ENCODE results near the gene KCNQ2. TPM values are rescaled to one million over a fixed set of nuclear protein-coding genes. Genes with fewer than 3 reads are reported as not detected.

Gene KCNQ2
- total and polyA plus RNA-seq, 2 experiments from 2014 or later, result 68.5 to 92.4 TPM

DNA sequence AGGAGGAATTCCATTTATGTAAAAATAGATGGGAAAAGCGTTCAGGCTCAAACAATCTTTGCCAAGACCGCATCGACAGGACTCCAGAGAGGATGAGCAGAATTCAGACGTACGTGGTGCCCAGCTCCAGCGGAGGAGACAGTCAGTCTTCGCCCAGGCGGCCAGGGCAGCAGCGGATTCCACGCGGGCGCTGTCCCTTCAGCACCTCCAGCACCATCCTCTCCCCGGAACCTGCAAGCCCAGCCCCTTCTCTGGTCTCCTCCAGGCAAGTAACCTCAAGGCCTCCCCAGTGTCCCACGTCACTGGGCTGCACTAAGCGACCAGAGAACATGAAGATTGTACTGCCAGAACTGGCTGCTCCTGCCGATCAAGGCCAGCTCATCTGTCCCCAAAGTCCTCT, 2.8 kb upstream of the KCNQ2 start:
- no peak for TF ChIP-seq CREB1 (CRISPR knock-in tag; IDR thresholded peaks at IDR 0.05; ENCODE audit: low read depth)
- TF ChIP-seq, protein P1, sequence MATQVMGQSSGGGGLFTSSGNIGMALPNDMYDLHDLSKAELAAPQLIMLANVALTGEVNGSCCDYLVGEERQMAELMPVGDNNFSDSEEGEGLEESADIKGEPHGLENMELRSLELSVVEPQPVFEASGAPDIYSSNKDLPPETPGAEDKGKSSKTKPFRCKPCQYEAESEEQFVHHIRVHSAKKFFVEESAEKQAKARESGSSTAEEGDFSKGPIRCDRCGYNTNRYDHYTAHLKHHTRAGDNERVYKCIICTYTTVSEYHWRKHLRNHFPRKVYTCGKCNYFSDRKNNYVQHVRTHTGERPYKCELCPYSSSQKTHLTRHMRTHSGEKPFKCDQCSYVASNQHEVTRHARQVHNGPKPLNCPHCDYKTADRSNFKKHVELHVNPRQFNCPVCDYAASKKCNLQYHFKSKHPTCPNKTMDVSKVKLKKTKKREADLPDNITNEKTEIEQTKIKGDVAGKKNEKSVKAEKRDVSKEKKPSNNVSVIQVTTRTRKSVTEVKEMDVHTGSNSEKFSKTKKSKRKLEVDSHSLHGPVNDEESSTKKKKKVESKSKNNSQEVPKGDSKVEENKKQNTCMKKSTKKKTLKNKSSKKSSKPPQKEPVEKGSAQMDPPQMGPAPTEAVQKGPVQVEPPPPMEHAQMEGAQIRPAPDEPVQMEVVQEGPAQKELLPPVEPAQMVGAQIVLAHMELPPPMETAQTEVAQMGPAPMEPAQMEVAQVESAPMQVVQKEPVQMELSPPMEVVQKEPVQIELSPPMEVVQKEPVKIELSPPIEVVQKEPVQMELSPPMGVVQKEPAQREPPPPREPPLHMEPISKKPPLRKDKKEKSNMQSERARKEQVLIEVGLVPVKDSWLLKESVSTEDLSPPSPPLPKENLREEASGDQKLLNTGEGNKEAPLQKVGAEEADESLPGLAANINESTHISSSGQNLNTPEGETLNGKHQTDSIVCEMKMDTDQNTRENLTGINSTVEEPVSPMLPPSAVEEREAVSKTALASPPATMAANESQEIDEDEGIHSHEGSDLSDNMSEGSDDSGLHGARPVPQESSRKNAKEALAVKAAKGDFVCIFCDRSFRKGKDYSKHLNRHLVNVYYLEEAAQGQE (IDR thresholded peaks at IDR 0.05; ENCODE audit: unreplicated experiment), result peak; percentile 85
- TF ChIP-seq POLR2AphosphoS5 (IDR thresholded peaks at IDR 0.05; ENCODE audit: low read depth), result no peak
- no peak for TF ChIP-seq EZH2 (IDR thresholded peaks at IDR 0.05; ENCODE audit: low read depth, unreplicated experiment)
- TF ChIP-seq ZNF331 (CRISPR knock-in tag; IDR thresholded peaks at IDR 0.05; ENCODE audit: low read depth), result no peak
- no peak for TF ChIP-seq JUNB (IDR thresholded peaks at IDR 0.05; ENCODE audit: unreplicated experiment)
- TF ChIP-seq, protein P2, sequence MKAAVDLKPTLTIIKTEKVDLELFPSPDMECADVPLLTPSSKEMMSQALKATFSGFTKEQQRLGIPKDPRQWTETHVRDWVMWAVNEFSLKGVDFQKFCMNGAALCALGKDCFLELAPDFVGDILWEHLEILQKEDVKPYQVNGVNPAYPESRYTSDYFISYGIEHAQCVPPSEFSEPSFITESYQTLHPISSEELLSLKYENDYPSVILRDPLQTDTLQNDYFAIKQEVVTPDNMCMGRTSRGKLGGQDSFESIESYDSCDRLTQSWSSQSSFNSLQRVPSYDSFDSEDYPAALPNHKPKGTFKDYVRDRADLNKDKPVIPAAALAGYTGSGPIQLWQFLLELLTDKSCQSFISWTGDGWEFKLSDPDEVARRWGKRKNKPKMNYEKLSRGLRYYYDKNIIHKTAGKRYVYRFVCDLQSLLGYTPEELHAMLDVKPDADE (IDR thresholded peaks at IDR 0.05), result no peak
- Histone ChIP-seq H3K4me2 (no peak overlapping the region), H3F3A (replicated peaks; ENCODE audit: low read depth) (0 out of 2 replicates have a peak, but pooled peaks cover 4% of the 10 kb centered on the region), H3K9me2 (ENCODE audit: insufficient read depth) (no peaks in the 10 kb centered on the region), H3K79me2 (replicated peaks; ENCODE audit: insufficient read depth) (peaks cover 10% of the 10 kb centered on the region), H2AFZ (no peak overlapping the region), H3K27ac (ENCODE audit: low read depth) (no peak overlapping the region), H3K4me3 (no peak overlapping the region), H4K20me1 (replicated peaks; ENCODE audit: insufficient read depth) (0 out of 2 replicates have a peak, but pooled peaks cover 4% of the 10 kb centered on the region), H3K27me3 (ENCODE audit: insufficient read depth) (no peaks in the 10 kb centered on the region), H3K36me3 (ENCODE audit: insufficient read depth) (no peaks in the 10 kb centered on the region), H3K4me1 (ENCODE audit: insufficient read depth) (peaks cover 13% of the 10 kb centered on the region)
- peaks cover 24% of the 10 kb centered on the region for H3K27me3 Mint-ChIP-seq (ENCODE audit: insufficient read depth, low read depth, poor library complexity)
- no peak overlapping the region; the same call in 2 of the 3 replicates for H3K4me3 Mint-ChIP-seq
- H3K36me3 Mint-ChIP-seq (ENCODE audit: low read depth), result no peaks in the 10 kb centered on the region
- DNase-seq (ENCODE audit: low spot score) (peak; percentile 84), ATAC-seq (peak; percentile 48)
- peaks cover 39% of the 10 kb centered on the region for H3K4me1 Mint-ChIP-seq
- no peak overlapping the region for H3K27ac Mint-ChIP-seq
- no peaks in the 10 kb centered on the region; the same call in 2 of the 3 replicates for H3K9me3 Mint-ChIP-seq

DNA sequence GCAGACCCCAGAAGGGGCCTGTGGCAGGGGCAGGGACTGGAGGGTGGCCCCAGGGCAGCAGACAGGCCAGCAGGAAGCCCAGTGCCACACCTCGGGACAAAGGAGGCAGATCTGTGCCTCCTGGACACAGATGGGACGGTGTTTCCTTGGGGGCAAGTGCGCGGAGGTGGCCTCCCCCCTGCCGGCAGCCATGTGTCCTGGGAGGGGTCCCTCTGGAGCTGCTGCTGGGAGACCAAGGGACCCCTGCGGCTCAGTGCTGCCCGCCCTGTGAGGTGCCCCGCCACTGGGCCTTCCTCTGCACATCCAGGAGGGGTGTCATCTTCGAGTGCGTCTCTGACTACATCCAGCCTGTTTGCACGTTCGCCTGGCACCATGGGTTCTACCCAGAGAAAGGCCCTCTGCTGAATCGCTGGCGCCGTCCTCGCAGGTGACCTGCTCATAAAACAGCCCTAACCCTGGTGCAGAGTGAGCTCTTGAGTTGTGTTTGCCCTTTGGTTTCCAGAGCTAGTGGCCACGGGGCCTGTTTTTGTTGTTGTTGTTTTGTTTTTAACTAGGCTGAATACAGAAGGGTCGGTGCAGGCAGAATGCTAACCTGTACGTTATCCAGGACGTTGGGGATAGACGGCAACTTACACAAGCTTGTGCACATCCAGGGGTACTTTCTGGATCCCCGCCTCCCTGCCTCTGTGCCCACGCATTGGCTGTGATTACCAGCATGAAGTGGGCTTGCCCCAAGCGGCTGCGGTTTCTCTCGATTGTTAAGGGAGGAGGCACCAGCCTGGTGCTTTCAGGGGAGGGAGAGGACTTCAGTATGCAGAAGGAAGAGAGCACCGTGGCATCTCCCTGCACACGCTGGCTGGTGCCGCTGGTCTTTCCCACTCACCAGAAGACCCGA, 1.3 kb upstream of the KCNQ2 start:
- Mint-ChIP-seq H3K9me3 (no peaks in the 10 kb centered on the region; the same call in 2 of the 3 replicates), H3K4me1 (peaks cover 38% of the 10 kb centered on the region), H3K27me3 (ENCODE audit: insufficient read depth, low read depth, poor library complexity) (peaks cover 25% of the 10 kb centered on the region), H3K36me3 (ENCODE audit: low read depth) (no peaks in the 10 kb centered on the region), H3K27ac (no peak overlapping the region), H3K4me3 (peak overlapping the region; percentile 26; the same call in 2 of the 3 replicates)
- no peak for DNase-seq (ENCODE audit: low spot score)
- H3K79me2 ChIP-seq (replicated peaks; ENCODE audit: insufficient read depth), result peaks cover 24% of the 10 kb centered on the region
- H3K27ac ChIP-seq (ENCODE audit: low read depth), result no peak overlapping the region
- no peaks in the 10 kb centered on the region for H3K36me3 ChIP-seq (ENCODE audit: insufficient read depth)
- H3K27me3 ChIP-seq (ENCODE audit: insufficient read depth), result no peaks in the 10 kb centered on the region
- H3K4me2 ChIP-seq, result no peak overlapping the region
- 0 out of 2 replicates have a peak, but pooled peaks cover 4% of the 10 kb centered on the region for H3F3A ChIP-seq (replicated peaks; ENCODE audit: low read depth)
- ATAC-seq, result no peak
- H3K4me1 ChIP-seq (ENCODE audit: insufficient read depth), result peaks cover 13% of the 10 kb centered on the region
- no peak overlapping the region for H2AFZ ChIP-seq
- H3K9me2 ChIP-seq (ENCODE audit: insufficient read depth), result no peaks in the 10 kb centered on the region
- 0 out of 2 replicates have a peak, but pooled peaks cover 4% of the 10 kb centered on the region for H4K20me1 ChIP-seq (replicated peaks; ENCODE audit: insufficient read depth)
- H3K4me3 ChIP-seq, result no peak overlapping the region
- TF ChIP-seq NANOG (IDR thresholded peaks at IDR 0.05; ENCODE audit: borderline replicate concordance) (no peak), POLR2AphosphoS5 (IDR thresholded peaks at IDR 0.05; ENCODE audit: low read depth) (no peak), JUNB (IDR thresholded peaks at IDR 0.05; ENCODE audit: unreplicated experiment) (no peak)
- TF ChIP-seq, protein P3, sequence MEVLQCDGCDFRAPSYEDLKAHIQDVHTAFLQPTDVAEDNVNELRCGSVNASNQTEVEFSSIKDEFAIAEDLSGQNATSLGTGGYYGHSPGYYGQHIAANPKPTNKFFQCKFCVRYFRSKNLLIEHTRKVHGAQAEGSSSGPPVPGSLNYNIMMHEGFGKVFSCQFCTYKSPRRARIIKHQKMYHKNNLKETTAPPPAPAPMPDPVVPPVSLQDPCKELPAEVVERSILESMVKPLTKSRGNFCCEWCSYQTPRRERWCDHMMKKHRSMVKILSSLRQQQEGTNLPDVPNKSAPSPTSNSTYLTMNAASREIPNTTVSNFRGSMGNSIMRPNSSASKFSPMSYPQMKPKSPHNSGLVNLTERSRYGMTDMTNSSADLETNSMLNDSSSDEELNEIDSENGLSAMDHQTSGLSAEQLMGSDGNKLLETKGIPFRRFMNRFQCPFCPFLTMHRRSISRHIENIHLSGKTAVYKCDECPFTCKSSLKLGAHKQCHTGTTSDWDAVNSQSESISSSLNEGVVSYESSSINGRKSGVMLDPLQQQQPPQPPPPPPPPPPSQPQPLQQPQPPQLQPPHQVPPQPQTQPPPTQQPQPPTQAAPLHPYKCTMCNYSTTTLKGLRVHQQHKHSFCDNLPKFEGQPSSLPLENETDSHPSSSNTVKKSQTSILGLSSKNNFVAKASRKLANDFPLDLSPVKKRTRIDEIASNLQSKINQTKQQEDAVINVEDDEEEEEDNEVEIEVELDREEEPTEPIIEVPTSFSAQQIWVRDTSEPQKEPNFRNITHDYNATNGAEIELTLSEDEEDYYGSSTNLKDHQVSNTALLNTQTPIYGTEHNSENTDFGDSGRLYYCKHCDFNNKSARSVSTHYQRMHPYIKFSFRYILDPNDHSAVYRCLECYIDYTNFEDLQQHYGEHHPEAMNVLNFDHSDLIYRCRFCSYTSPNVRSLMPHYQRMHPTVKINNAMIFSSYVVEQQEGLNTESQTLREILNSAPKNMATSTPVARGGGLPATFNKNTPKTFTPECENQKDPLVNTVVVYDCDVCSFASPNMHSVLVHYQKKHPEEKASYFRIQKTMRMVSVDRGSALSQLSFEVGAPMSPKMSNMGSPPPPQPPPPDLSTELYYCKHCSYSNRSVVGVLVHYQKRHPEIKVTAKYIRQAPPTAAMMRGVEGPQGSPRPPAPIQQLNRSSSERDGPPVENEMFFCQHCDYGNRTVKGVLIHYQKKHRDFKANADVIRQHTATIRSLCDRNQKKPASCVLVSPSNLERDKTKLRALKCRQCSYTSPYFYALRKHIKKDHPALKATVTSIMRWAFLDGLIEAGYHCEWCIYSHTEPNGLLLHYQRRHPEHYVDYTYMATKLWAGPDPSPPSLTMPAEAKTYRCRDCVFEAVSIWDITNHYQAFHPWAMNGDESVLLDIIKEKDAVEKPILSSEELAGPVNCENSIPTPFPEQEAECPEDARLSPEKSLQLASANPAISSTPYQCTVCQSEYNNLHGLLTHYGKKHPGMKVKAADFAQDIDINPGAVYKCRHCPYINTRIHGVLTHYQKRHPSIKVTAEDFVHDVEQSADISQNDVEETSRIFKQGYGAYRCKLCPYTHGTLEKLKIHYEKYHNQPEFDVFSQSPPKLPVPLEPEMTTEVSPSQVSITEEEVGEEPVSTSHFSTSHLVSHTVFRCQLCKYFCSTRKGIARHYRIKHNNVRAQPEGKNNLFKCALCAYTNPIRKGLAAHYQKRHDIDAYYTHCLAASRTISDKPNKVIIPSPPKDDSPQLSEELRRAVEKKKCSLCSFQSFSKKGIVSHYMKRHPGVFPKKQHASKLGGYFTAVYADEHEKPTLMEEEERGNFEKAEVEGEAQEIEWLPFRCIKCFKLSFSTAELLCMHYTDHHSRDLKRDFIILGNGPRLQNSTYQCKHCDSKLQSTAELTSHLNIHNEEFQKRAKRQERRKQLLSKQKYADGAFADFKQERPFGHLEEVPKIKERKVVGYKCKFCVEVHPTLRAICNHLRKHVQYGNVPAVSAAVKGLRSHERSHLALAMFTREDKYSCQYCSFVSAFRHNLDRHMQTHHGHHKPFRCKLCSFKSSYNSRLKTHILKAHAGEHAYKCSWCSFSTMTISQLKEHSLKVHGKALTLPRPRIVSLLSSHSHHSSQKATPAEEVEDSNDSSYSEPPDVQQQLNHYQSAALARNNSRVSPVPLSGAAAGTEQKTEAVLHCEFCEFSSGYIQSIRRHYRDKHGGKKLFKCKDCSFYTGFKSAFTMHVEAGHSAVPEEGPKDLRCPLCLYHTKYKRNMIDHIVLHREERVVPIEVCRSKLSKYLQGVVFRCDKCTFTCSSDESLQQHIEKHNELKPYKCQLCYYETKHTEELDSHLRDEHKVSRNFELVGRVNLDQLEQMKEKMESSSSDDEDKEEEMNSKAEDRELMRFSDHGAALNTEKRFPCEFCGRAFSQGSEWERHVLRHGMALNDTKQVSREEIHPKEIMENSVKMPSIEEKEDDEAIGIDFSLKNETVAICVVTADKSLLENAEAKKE (CRISPR knock-in tag; IDR thresholded peaks at IDR 0.05), result no peak

Data from GM23338 (cell line).